GM18498 (cell line): ENCODE results near the gene KEL.
"Not testable (repeated sequence)": the region's sequence is repeated elsewhere in the genome, so short reads cannot be mapped to it uniquely, and the experiment has no call there.

Experiments
- ATAC-seq: cut with Tn5 transposase; IDR thresholded peaks from one replicate; pipeline ENCODE4 v1.9.1; 2021; ENCODE audit warnings: mild to moderate bottlenecking, moderate library complexity; ENCODE audit not compliant: unreplicated experiment

Gene KEL, protein sequence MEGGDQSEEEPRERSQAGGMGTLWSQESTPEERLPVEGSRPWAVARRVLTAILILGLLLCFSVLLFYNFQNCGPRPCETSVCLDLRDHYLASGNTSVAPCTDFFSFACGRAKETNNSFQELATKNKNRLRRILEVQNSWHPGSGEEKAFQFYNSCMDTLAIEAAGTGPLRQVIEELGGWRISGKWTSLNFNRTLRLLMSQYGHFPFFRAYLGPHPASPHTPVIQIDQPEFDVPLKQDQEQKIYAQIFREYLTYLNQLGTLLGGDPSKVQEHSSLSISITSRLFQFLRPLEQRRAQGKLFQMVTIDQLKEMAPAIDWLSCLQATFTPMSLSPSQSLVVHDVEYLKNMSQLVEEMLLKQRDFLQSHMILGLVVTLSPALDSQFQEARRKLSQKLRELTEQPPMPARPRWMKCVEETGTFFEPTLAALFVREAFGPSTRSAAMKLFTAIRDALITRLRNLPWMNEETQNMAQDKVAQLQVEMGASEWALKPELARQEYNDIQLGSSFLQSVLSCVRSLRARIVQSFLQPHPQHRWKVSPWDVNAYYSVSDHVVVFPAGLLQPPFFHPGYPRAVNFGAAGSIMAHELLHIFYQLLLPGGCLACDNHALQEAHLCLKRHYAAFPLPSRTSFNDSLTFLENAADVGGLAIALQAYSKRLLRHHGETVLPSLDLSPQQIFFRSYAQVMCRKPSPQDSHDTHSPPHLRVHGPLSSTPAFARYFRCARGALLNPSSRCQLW

DNA sequence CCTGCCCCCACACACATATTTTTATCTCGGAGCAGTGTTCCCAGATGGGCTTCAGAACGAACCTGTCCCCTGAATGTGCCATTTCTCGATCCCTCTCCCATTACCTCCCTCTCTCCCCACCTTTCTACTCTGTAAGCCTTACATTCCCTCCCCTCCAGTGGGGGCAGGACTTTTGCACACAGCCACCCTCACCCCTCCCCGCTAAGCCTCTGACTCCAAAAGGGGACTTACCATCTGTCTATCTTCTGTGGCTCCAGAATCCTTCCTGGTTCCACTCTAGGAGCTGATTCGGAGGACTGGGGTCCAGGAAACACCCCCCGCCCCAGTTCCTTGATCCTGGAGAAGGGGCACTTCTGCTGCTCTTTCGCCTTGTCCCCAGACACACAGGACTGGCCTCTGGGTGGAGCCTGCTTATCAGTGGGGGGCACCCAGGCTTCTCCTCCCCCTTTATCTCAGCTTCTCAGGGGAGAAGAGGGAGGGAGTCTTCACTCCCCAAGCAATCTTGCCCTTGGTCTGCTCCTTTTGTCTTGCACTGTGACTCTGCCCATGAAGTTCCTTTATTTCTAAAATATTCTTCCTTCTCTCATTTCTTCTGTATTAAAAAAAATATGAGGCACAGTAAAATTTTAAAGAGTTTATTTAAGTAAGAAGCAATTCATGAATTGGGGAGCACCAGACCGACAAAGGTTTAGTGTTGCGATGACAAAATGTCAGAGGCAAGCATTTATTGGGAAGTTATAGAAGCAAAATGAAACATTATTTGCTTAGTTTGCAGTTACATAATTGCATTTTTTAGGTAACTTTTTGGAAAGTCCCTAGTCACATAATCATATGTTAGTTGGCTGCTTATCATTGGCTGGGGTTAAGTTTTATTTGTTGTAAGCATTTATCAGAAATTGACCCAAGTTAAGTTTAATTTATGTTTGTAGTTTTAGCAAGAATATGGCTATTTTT is at the start of gene KEL:
KEL (minus strand) TSS at position 391 of the 954 bp plus-strand sequence; CDS start at position 234, 157 bp downstream.
- no peak for ATAC-seq

DNA sequence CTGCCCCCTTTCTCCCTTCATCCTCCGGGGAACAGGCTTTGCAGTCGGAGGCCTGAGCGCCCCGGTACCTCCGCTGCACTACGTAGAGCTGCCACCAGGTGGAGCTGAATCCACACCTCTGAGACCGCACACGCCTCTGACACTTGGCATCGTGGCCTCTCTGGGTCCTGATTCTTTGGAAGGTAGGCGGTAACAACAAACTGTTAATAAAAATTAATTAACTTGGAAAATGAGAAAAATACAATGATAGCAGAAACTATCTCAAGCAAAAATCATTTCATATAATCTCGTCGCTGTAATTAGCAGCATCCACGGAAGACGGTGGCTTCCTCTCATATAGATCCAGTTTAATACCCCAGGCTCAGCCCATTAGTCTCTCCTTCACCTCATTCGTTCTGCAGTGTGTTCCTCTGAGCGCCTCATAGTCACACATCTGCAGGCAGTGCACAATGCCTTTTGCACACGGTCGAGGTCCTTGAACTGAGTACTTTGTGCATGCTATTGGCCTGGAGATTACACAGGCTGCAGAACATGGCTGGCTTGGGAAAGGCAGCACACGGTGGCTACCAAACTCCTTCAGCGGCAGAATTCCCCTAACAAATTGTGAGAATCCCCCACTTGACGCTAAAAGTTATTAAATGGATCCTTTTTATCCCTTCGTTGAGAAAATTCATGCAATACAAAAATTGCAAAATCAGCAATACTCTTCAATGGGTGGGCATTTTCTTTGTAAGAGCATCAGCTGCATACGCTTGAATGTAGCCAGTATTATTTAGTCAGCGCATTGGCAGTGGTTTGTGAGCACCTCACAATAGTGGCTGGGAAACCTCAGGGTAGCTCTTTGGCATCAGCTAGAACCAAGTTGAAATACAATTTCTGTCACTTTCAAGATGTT is 46.1 kb upstream of the KEL start:
- ATAC-seq = peak; percentile 93

DNA sequence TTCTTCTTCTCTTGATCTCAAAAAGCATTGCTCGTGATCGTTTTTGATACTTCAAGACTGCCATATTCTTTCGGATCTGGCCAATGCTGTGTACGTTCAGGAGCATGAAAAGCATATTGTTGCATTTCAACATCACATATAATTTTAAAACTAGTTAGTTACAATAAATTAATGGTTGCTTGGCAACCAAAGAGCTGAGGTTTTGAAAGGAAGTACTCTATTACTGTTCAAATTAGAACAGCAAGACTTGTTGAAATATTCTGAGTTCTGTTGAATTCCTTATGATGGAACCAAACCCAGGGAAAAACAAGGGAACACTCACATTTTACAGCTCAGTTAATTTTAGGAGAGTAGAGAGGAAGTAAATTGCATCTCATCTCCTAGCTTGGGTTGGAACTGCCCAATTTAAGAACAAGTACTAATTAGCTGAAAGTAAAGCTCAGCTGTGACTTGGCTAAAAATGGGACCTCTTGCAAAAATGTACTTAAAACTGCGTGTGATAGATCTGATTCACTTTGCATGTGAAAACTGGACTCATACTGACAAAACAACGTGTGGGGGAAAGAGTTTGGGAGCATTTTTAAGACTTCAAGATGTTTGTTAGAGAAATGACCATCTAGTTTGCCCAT is 43.6 kb upstream of the KEL start:
- ATAC-seq = no peak

DNA sequence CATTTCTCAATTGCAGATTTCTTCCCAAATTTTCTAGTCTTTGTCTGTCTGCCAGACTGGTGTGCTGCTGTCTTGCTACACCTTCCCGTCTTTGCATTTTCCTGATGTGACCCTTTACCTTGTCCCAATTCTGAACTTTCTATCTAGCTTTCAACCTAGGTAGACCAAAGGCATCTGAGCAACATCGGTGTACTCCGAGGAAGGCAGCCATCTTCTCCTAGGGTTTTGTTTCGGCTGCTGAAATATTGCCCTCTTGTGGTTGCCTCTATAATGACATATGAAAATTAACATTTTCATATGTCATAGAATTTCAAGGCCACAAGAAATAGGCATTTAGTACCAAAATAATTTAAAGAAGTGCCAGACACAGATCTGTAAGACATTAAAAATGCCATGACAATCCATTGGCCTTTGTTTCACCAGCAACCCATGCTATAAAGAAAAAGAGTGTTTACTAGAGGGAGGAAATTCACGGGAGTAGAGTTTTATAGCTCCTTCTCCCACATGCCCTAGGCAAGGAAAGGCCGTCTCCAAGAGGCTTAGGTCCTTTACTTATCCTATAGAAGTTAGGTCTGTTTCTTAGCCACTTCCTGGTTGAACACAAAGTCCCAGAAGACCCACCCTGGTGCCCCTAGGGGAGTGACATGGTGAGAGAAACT is 41.4 kb upstream of the KEL start:
- peak; percentile 53 for ATAC-seq

DNA sequence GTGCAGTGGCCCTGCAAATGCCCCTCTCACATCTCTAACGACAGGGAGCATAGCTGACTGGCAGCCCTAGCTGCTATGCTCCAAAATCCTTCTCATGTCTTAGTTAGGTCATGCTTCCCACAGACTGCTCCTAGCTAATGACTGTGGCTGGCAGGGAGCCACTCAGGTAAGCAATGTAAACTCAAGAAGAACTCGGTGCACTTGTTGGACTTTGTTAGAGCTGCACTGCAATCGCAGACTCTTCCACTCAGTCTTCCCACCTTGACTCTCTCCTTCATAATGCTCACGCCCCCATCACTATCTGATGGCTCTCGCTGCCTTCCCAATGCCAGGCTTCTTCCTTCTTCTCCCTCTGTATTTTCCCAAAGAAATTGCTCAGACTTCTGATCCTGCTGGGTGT is 40.7 kb upstream of the KEL start:
- ATAC-seq = no peak

DNA sequence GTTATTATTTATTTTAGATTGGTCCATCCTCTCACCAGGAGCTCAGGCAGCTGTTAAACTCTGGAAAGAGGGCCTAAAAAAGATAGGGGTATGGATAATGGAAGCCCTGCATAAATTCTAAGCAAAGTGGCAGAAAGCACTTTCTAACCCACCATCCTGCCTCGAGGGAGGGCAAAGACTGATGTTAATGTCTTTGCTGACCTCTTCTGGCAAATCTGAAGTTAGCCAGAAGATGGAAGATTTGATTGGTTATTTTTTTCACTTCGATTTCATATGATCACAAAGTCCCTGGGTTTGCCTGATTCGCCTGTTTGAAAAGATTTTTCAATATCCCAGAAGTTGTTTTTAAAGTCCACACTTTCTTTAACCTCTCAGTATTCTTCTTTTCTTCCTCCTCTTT is 39.9 kb upstream of the KEL start:
- ATAC-seq = no peak

DNA sequence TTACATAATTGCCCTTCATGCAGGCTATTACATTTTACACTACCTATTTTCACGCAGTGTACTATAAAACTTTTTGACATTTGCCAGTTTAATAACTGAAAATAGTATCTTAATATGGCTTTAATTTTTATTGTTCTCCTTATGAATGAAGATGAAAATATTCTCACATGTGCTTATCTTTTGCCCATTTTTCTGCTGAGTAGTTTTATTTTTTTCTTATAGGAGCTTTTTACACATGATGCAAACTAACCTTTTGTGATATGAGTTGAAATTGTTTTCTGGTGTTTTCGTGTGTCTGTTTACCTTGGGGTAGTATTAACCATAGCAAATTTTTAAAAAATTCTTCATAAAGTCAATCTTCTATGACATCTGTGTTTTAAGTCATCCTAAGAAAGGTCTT is 38.5 kb upstream of the KEL start:
- no peak for ATAC-seq

DNA sequence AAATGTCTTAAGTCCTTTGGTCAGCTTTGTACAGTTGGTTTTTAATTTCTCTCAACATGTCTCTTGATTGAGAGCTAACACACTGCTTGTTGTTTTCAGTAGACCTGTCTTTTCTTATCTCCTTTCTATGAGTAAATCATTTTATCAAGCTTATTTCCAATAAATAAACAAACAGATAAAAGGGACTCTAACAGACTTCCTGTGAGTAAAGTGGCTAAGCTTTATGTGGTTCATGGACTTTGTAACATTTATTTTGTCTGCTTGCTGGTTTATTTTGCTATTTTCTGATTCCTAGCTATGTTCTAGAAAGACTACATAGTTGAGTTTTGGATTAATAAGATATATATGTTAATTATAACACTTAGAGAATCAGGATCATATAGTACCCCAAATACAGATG is 37.6 kb upstream of the KEL start:
- ATAC-seq = no peak

DNA sequence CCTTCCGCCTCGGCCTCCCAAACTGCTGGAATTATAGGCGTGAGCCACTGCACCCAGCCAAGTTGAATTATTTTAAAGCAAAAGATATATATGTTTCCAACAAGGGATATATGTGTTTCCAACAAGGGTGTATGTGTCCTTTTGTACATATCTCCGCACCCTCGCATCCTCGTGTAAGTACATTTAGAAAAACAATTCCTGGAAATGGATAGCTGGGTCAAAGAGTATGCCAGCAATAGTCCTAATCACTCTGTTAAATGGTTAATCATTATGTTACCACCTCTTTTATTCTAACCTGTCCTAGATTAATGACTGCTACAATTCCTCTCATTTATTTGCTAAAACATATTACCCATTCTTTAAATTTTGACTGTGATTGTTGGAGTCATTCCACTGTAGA is 36.8 kb upstream of the KEL start:
- ATAC-seq = no peak

DNA sequence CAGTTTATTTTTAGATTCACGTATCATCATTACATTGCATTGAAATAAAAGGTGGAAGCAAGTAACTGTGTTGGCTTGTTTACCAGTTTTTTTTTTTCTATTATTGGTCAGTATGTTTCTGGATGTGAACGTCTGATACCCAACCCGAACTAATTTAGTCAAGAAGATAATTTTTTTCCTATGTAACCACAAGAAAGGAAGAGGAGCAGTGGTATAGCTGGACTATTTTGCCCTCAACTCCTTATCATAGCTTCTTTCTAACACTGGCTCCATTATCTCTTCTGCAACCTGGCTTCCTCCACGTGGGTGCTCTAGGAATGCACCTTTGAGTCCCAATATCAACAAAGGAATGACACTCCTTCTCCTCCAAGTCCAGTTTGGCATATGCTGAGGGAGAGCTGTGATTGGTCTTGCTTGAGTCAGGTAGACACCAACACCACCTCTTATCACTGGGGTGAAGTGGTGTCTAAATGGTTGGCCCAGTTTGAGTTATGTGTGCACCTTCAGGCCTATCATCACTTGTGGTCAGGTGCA is 35.4 kb upstream of the KEL start:
- ATAC-seq = no peak

DNA sequence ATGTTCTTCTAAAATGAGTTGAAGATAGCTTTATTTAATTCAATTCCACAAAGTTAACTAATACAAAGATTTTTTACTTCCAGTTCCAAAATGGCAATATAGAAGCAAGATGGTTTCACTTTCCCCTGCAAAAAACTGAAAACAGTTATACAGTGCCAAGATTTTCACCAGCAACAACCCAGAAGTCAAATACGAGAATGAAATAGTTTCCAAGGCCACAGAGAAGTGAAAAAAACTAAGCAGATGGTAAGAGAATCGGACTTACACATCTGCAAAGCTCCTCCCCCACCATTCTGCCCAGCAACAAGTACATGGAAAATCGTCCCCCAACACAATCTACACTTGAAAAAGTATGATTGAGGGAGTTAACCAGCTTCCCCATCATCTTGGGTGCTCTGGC is 30.3 kb upstream of the KEL start:
- no peak for ATAC-seq

DNA sequence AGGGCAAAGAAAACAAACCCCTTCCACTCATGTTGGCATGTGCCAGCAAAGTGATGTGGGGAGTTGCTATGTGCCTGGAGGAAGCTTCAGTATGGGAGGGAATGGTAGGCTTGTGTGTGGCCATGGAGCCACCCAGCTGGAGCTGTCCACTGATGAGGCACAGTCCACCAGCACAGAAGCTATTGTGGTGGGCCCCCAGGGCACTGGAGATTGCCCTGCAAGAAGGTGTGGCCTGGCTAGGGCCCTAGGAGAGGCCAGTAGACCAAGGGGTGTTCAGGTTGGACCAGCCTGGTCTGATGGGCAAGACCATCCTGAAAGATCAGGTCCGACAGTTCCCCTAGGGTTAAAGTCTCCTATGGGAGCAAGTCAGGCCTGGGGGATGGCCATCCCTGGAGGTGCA is 22.1 kb upstream of the KEL start:
- ATAC-seq = no peak

DNA sequence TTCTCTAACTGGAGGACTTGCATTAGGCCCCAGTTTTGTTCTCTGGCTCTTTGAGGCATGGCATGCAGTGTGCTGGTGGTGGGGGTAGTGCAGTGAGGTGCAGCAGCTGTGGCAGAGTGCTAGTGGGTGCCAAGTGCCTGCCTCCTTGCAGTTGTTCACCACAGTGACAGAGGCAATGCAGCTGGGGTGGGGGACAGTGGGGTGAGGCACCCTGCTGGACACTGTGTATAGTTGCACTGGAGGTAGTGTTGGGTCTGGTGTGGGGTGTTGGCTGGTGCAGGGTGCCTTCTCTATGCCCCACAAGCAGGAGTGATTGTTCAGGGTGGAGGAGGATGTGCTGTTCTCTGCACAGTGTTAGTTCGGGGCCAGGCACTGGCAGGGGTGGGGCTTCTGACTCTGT is 21.7 kb upstream of the KEL start:
- ATAC-seq = no peak

DNA sequence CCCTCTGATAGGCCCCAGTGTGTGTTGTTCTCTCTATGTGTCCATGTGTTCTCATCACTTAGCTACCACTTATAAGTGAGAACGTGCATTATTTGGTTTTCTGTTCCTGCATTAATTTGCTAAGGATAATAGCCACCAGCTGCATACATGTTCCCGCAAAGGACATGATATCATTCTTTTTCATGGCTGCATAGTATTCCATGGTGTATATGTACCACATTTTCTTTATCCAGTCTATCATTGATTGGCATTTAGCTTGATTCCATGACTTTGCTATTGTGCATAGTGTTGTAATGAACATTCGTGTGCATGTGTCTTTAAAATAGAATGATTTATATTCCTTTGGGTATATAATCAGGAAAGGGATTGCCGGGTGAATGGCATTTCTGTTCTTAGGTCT is 16.2 kb upstream of the KEL start:
- not testable (repeated sequence) for ATAC-seq

DNA sequence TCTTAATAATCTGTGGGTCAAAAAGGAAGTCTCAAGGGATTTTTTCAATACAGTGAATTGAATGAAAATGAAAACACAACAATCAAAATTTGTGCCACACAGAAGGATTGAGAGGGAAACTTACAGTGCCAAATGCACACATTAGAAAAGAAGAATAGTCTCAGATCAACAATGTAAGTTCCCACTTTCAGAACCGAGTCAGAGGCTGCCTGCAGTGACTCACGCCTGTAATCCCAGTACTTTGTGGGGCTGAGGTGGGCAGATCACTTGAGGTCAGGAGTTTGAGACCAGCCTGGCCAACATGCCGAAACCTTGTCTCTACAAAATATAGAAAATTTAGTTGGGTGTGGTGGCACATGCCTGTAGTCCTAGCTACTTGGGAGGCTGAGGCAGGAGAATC is 12.5 kb upstream of the KEL start:
- no peak for ATAC-seq

DNA sequence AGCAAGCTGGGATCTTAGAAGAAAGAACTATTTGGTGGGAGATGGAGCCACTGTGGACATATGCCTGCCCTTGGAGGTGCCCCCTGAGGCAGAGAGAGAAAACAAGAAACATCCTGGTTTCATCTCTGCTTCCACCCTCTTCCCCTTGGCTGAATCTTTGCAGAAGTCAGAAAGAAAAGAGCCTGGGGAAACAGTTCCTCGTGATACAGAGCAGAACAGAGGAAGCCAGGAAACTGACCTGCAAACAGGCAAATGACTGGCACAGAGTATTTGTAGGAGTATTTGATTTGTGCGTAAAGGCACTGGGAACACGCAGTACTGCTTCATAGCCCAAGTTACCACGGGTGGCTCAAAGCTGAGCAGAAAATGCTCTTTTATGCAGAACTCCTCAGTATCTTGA is 7.0 kb upstream of the KEL start:
- ATAC-seq = no peak

DNA sequence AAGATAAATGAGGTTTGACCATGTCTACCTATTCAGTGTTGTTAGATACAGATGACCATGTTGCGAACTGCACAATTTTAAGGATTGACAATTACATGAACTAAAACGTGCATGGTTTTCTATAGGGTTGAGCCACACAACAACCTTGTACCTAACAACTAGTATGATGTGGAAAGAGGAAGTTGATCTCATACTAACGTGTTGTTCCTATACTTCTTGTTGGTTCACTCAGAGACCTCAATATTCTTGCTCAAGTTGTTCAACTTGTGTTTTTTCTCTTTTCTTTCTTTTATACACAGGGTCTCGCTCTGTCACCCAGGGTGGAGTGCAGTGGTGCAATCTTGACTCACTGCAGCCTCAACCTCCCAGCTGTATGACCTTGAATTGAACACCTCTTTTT is 6.1 kb upstream of the KEL start:
- ATAC-seq = no peak

DNA sequence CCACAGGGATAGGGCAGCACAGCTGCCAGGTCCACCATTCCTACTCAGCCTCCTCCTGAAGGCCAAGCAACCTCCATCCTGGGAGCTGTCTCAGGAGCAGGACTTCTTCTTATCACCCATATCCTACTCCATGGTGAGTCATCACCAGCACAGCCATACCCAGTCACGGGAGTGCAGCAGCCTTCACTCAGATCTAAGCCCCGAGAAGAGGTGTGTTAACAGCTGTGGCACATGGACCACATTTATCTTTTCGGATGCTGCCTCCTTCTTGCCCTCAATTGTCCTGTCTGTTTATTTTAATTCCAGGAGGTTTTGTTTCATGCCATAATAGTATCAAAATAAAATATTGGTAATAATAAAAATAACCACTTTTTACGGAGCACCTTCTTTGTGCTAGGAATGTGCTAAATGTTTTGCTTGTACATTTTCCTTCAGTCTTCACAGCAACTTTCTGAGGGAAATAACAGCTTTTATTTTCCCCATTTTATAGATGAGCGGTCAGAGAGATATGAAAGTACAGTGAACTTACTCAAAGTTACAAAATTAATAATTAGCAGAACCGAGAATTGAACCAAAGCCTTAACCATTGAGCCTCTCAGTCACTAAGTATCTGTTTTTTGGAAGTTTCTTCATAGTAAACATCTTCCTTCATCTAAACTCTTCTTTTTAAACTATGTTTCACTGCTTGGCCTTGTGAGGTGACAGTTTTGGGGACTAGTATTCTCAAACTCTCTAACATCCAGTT is 2.5 kb upstream of the KEL start:
- no peak for ATAC-seq
